ENCODE results near the gene IFNAR2.

GRCh38 chr21:33217138-33217520 is 12.6 kb upstream of the IFNAR2 start:
- TF ChIP-seq CTCF (conservative IDR thresholded peaks at IDR 0.05 in 1 of 2, IDR thresholded peaks at IDR 0.05 in 1 of 2; ENCODE audit: low read depth in 1 of 2, low read length in 2 of 2) = no peak
- no peak for TF ChIP-seq EZH2 (IDR thresholded peaks at IDR 0.05; ENCODE audit: low read length, missing control alignments)

Measured in fibroblast of lung (primary cell).